Ishikawa (cell line): ENCODE results near the gene CCDC141.

Source experiments
- CEBPB ChIP-seq: IDR thresholded peaks from 2 replicates; pipeline ENCODE4 v1.6.1; 2012
- CREB1 ChIP-seq: IDR thresholded peaks from 2 replicates; pipeline ENCODE4 v1.6.1; 2012; ENCODE audit warnings: low read depth
- EGR1 ChIP-seq: IDR thresholded peaks from 2 replicates; pipeline ENCODE4 v1.6.1; 2012
- EP300 ChIP-seq: IDR thresholded peaks from 2 replicates; pipeline ENCODE4 v1.6.1; 2012; ENCODE audit warnings: borderline replicate concordance
- FOXM1 ChIP-seq: IDR thresholded peaks from 2 replicates; pipeline ENCODE4 v1.6.1; 2012; ENCODE audit warnings: low read depth, borderline replicate concordance
- MAX ChIP-seq: IDR thresholded peaks from 2 replicates; pipeline ENCODE4 v1.6.1; 2012
- NFIC ChIP-seq: IDR thresholded peaks from 2 replicates; pipeline ENCODE4 v1.6.1; 2012
- RAD21 ChIP-seq: IDR thresholded peaks from 2 replicates; pipeline ENCODE4 v1.6.1; 2012; ENCODE audit warnings: low read depth
- REST ChIP-seq: IDR thresholded peaks from 2 replicates; pipeline ENCODE4 v1.6.1; 2012; ENCODE audit warnings: low read depth, mild to moderate bottlenecking
- TAF1 ChIP-seq: IDR thresholded peaks from 2 replicates; pipeline ENCODE4 v1.6.1; 2012; ENCODE audit warnings: low read depth, mild to moderate bottlenecking
- TCF12 ChIP-seq: IDR thresholded peaks from 2 replicates; pipeline ENCODE4 v1.6.1; 2012; ENCODE audit warnings: low read depth
- TEAD4 ChIP-seq: IDR thresholded peaks from 2 replicates; pipeline ENCODE4 v1.6.1; 2012
- YY1 ChIP-seq: IDR thresholded peaks from 2 replicates; pipeline ENCODE4 v1.6.1; 2012; ENCODE audit warnings: low read depth
- ZBTB7A ChIP-seq: IDR thresholded peaks from 2 replicates; pipeline ENCODE4 v1.6.1; 2012; ENCODE audit warnings: low read depth
- TF ChIP-seq, protein P1 (sequence below): IDR thresholded peaks from 2 replicates; pipeline ENCODE4 v1.6.1; 2012

CCDC141 gene

GRCh38 chr2:178912416-178913048 lies 137.4 kb downstream of the CCDC141 start:
- TF ChIP-seq YY1 (no peak), FOXM1 (no peak), RAD21 (no peak), MAX (no peak), NFIC (no peak), EGR1 (no peak), TAF1 (no peak), EP300 (no peak)
- TF ChIP-seq, protein P1, sequence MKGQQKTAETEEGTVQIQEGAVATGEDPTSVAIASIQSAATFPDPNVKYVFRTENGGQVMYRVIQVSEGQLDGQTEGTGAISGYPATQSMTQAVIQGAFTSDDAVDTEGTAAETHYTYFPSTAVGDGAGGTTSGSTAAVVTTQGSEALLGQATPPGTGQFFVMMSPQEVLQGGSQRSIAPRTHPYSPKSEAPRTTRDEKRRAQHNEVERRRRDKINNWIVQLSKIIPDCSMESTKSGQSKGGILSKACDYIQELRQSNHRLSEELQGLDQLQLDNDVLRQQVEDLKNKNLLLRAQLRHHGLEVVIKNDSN = no peak

DNA sequence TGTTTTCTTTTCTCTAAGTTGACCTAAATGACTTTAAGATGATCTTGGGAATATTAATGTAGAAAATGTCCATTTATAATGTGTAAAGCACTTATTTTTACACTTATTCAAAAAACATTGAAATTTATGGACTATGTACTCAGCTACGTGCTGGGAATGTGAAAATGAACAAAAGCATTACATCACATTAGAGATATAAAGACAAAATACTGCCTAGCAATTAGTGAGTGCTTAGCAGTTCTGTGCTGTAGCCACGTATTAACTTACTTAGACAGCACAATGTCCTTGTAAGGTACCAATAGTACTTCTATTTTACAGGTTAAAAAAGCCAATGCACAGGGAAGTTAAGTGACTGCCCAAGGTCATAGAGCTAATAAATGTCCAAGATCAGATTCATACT lies 138.9 kb downstream of the CCDC141 start:
- no peak for TF ChIP-seq REST
- TF ChIP-seq, protein P1 = no peak
- no peak for TF ChIP-seq TAF1
- no peak for TF ChIP-seq EP300
- TF ChIP-seq TEAD4 = no peak
- no peak for TF ChIP-seq RAD21
- TF ChIP-seq EGR1 = no peak
- TF ChIP-seq MAX = no peak
- TF ChIP-seq CREB1 = no peak
- TF ChIP-seq ZBTB7A = no peak
- no peak for TF ChIP-seq YY1
- TF ChIP-seq FOXM1 = no peak
- TF ChIP-seq CEBPB = no peak
- TF ChIP-seq NFIC = no peak

DNA sequence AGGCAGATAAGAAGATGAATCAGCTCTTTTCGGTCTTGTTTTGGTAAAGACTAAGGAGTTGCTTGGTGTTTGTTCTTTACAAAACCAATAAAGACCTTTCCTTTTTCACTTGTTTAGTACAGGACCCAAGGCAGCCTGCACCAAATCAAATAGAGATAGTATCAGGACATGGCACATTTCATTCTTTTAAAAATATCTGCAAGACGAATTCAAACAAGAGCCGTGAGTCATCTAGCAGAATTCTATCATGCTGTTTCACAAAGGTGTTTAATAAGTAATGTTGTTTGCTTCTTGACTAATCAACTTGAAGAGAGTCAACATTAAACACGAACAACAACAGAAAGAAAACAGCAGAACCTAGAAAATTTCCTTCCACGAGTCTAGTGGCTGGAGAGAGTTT lies 139.9 kb downstream of the CCDC141 start:
- TF ChIP-seq NFIC (no peak), TAF1 (no peak), REST (no peak), EP300 (no peak), ZBTB7A (no peak), CREB1 (no peak), YY1 (no peak), MAX (no peak), TCF12 (no peak), EGR1 (no peak), CEBPB (no peak)

GRCh38 chr2:178909507-178909906 lies 140.4 kb downstream of the CCDC141 start:
- TF ChIP-seq REST (no peak), FOXM1 (no peak), CEBPB (no peak), TAF1 (no peak), NFIC (no peak), EGR1 (no peak), MAX (no peak), ZBTB7A (no peak), TCF12 (no peak)
